Activated naive CD4-positive, alpha-beta T cell treated with anti-CD3 and anti-CD28 coated beads, Interleukin-2, amount 10 ng/mL, durations not matched to agents 7 days and 5 days (primary cell): ENCODE results near the gene CTRB1.
"Not testable (repeated sequence)": the region's sequence is repeated elsewhere in the genome, so short reads cannot be mapped to it uniquely, and the experiment has no call there.

Experiments
- CTCF ChIA-PET: fragments of 350-600 bp; sonication (Branson Sonifier 250); formaldehyde crosslinking; loops from one replicate; lab custom pipeline; 2021; ENCODE audit warnings: antibody characterized with exemption; lab: Charles Lee
- DNase-seq: peaks from one replicate; pipeline ENCODE4 v3.0.0-alpha.2; 2020
- H3K27ac Mint-ChIP-seq: one replicate; pipeline ENCODE4 v1.8.0; 2021; ENCODE audit warnings: mild to moderate bottlenecking, moderate library complexity, mixed read lengths
- H3K27me3 Mint-ChIP-seq: one replicate; pipeline ENCODE4 v1.8.0; 2021; ENCODE audit warnings: mild to moderate bottlenecking, mixed read lengths
- H3K36me3 Mint-ChIP-seq: one replicate; pipeline ENCODE4 v1.8.0; 2021; ENCODE audit warnings: mixed read lengths
- H3K4me1 Mint-ChIP-seq: one replicate; pipeline ENCODE4 v1.8.0; 2021; ENCODE audit warnings: mixed read lengths
- H3K4me3 Mint-ChIP-seq: one replicate; pipeline ENCODE4 v1.8.0; 2021; ENCODE audit warnings: mild to moderate bottlenecking, moderate library complexity, mixed read lengths
- H3K9me3 Mint-ChIP-seq: one replicate; pipeline ENCODE4 v1.8.0; 2021; ENCODE audit warnings: mixed read lengths

CTRB1 gene

DNA sequence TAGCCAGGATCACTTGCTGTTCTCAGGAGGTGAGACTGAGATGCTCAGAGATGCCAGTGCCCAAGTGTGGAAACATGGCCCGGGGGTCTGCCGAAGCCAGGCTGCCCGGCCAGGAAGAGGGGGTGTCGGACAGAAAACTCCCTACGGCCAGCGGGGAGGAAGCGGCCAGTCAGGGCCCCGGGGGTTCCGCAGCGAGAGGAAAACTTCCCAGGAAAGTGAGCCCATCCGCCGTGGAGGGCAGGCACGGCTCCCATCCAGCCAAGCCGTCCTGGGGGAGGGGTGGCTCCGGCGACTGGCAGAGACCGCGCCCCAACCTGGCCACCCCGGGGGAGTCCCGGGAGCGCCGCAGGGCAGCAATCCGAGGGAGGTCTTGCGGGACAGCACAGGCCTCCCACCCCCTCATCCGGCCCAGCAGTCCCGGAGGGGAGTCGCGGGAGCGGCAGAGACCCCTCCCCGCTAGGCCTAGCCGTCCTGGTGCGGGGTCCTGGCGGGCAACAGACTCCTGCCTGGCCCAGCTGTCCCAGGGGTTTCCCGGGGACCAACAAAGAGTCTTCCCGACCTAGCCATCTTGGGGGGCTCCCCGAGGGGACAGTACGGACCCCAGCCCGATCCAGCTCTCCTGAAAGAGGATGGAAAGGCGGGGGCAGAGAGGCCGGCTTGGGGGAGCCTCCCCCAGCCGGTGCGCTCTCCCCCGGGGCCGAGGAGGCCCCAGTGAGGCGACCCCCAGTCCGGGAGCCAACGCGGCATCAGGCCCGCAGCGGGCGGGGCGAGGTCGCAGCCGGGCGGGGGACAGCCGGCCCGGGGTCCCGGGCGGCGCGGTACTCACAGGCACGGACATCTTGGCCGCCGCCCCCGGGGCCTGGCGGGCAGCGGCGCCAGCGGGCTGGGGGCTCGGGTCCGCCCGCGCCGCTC is 46.5 kb downstream of the CTRB1 start:
- Mint-ChIP-seq H3K27me3 (peaks cover 92% of the 10 kb centered on the region), H3K4me3 (no peak overlapping the region), H3K4me1 (peaks cover 2% of the 10 kb centered on the region), H3K9me3 (no peaks in the 10 kb centered on the region), H3K36me3 (no peaks in the 10 kb centered on the region), H3K27ac (no peak overlapping the region)
- CTCF ChIA-PET = no interaction called here
- DNase-seq = no peak

DNA sequence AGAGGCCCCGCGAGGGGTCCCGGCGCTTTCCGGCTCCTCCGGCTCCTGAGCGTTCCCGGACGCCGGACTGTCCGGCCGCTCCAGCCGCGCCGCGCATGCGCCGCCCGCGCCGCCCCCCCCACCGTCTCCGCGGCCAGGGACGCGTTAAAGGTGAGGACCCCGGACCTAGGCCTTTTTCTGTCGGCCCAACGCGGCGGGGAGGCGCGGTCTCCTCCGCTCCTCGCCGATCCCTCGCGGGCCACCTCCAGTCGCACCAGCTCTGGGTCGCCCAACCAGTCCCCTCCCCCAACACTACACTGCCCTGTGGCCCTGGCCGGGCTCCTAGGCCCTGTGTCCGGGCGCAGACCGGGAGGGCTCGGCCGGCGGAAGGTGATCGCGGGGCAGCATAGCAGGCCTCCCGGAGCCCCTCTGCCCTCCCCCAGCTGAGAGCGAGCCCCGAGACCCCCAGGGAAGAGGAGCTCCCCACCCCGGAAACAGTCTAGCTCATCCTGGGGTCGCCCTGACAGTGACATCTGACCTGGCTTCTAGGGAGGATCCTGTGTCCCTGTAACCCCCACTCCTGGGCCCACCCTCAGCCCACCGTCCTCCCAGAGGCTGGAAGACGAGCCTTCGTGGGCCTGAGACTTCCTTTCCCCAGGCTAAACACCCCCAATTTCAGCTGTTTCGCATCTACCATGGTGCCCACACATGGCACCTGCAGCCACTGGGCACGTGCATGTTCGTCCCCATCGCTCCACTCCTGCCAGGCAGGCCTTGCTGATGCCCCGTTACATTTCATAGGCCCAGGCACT is 47.3 kb downstream of the CTRB1 start:
- Mint-ChIP-seq H3K27ac (no peak overlapping the region), H3K4me1 (peaks cover 2% of the 10 kb centered on the region), H3K27me3 (peaks cover 85% of the 10 kb centered on the region), H3K9me3 (no peaks in the 10 kb centered on the region), H3K4me3 (peak overlapping the region; percentile 19), H3K36me3 (no peaks in the 10 kb centered on the region)
- no peak for DNase-seq
- CTCF ChIA-PET = no interaction called here

- Mint-ChIP-seq H3K27ac (no peak overlapping the region), H3K36me3 (no peaks in the 10 kb centered on the region), H3K27me3 (peaks cover 85% of the 10 kb centered on the region), H3K9me3 (no peaks in the 10 kb centered on the region), H3K4me1 (peaks cover 2% of the 10 kb centered on the region), H3K4me3 (no peak overlapping the region)
- CTCF ChIA-PET = no interaction called here
- DNase-seq = no peak
These were observed 48.2 kb downstream of the CTRB1 start for GRCh38 chr16:75266738-75267630.

DNA sequence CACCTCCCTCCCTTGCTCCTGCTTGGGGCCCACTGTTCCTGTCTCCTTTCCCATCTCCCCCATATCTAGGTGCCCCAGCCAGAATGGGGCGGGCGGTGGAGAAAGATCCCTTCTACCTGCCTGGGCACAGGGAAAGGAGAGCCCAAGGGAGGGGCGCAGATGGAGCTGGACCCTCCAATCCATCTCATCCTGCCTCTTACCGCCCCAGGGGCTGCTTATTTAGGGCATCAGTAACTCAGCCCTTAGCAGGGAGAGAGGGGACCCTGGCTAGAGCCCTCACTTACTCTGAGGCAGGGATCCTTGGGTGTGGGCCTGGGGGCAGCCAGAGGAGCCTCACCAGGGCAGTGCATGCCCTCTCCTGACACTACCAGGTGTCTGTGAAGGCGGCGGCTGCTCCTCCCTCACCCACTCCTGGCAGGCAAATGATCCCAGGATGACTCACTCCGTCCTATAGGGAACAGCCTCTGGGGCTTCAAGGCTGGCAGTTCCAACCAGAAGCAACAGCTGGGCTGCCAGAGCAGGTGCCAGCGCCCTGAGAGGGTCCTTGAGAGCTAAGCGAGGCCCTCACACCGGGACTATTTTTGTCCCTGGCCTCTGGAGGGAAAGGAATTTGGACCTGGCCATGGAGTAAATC is 49.0 kb downstream of the CTRB1 start:
- no peaks in the 10 kb centered on the region for H3K36me3 Mint-ChIP-seq
- DNase-seq = no peak
- H3K4me3 Mint-ChIP-seq = no peak overlapping the region
- CTCF ChIA-PET = interaction anchor here (0.5 to 0.9 kb wide), 2 partner anchors 12 to 329 kb away, joined by 3 to 4 read pairs; no protein-coding TSS in a partner anchor
- H3K27ac Mint-ChIP-seq = no peak overlapping the region
- peaks cover 2% of the 10 kb centered on the region for H3K4me1 Mint-ChIP-seq
- H3K27me3 Mint-ChIP-seq = peaks cover 85% of the 10 kb centered on the region
- no peaks in the 10 kb centered on the region for H3K9me3 Mint-ChIP-seq

GRCh38 chr16:75269358-75269757 is 50.6 kb downstream of the CTRB1 start:
- not testable (repeated sequence) for H3K27ac Mint-ChIP-seq, H3K9me3 Mint-ChIP-seq, H3K4me3 Mint-ChIP-seq, DNase-seq, H3K4me1 Mint-ChIP-seq, H3K36me3 Mint-ChIP-seq
- CTCF ChIA-PET = interaction anchor here (0.7 kb wide), 1 partner anchor 1715 kb away, joined by 3 read pairs; no protein-coding TSS in a partner anchor
- peaks cover 85% of the 10 kb centered on the region for H3K27me3 Mint-ChIP-seq

DNA sequence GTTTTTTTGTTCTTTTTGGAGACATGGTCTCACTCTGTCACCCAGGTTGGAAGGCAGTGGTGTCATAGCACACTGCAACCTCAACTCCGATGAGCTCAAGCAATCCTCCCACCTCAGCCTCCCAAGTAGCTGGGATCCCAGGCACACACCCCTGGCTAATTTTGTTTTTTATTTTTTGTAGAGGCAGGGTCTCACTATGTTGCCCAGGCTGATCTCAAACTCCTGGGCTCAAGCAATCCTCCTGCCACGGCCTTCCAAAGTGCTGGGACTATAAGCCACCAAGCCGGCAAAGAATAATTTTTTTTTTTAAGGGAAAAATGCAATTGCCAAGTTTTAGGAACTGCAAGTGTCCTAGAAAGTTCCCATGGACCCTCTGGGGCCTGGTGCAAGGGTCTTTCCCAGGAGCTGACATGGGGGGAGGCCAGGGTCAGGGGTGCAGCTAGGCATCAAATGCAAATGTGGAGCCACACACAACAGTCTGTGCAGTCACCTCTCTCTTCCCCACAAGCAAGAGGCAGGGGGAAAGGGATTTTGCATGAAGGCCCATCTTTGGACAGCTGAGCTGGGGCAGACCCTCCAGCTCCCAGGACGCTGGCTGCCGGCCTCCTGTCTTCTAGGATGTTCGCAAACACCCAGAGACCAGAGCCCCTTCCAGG is 52.8 kb downstream of the CTRB1 start:
- H3K36me3 Mint-ChIP-seq = no peaks in the 10 kb centered on the region
- no peaks in the 10 kb centered on the region for H3K4me1 Mint-ChIP-seq
- CTCF ChIA-PET = no interaction called here
- no peak overlapping the region for H3K4me3 Mint-ChIP-seq
- no peak for DNase-seq
- H3K27ac Mint-ChIP-seq = no peak overlapping the region
- no peaks in the 10 kb centered on the region for H3K9me3 Mint-ChIP-seq
- H3K27me3 Mint-ChIP-seq = peaks cover 81% of the 10 kb centered on the region

DNA sequence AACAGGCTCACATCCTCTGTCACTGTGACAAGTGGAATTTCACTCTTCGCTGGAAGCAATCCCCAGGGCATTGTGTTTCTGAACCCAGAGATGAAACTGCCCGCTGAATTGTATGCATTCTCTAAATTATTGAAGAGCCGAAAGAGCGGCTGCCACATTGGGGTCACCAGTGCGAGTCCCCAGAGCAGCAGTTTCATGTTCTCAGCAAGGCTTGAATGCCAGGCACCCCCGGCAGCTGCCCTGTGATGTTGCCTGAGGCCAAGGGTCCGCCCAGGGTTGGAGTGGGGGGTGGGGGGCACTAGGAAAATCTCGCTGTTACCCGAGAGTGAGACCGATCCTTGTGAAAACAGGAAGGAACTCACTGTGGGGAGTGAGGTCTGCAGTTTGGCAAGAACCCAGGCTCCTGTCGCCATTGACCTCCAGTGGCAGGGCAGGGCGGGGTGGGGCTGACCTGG is 53.3 kb downstream of the CTRB1 start:
- no peak overlapping the region for H3K27ac Mint-ChIP-seq
- no peak for DNase-seq

DNA sequence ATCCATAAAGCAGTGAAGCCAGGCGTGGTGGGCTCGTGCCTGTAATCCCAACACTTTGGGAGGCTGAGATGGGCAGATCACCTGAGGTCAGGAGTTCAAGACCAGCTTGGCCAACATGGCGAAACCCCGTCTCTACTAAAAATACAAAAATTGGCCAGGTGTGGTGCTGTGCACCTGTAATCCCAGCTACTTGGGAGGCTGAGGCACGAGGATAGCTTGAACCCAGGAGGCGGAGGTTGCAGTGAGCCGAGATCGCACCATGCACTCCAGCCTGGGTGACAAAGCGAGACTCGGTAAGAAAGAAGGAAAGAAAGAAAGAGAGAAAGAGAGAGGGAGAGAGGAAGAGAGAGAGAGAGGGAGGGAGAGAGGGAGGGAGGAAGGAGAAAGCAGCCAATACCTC is 53.8 kb downstream of the CTRB1 start:
- H3K27me3 Mint-ChIP-seq = peaks cover 81% of the 10 kb centered on the region
- H3K27ac Mint-ChIP-seq, H3K4me1 Mint-ChIP-seq, CTCF ChIA-PET, H3K4me3 Mint-ChIP-seq, DNase-seq, H3K9me3 Mint-ChIP-seq, H3K36me3 Mint-ChIP-seq: not testable (repeated sequence)

More for the DNA sequence above, 53.3 kb downstream of the CTRB1 start:
- Mint-ChIP-seq H3K27me3 (peaks cover 81% of the 10 kb centered on the region), H3K36me3 (no peaks in the 10 kb centered on the region), H3K4me1 (no peaks in the 10 kb centered on the region), H3K4me3 (no peak overlapping the region), H3K9me3 (no peaks in the 10 kb centered on the region)
- CTCF ChIA-PET = no interaction called here

- H3K4me3 Mint-ChIP-seq = no peak overlapping the region
- H3K4me1 Mint-ChIP-seq = no peaks in the 10 kb centered on the region
- no peaks in the 10 kb centered on the region for H3K9me3 Mint-ChIP-seq
- H3K27ac Mint-ChIP-seq = no peak overlapping the region
- no peaks in the 10 kb centered on the region for H3K36me3 Mint-ChIP-seq
- DNase-seq = no peak
- H3K27me3 Mint-ChIP-seq = peaks cover 79% of the 10 kb centered on the region
- CTCF ChIA-PET = no interaction called here
These were observed 54.5 kb downstream of the CTRB1 start for GRCh38 chr16:75273054-75273925.
